ENCODE results near the gene IL36B. TPM values are rescaled to one million over a fixed set of nuclear protein-coding genes. Genes with fewer than 3 reads are reported as not detected.

IL36B gene
- total and polyA plus RNA-seq, 9 of the 15 experiments (the other 6 are each of a cell fraction or from before 2014, with no cell fraction given), result not detected

- FAIRE-seq, result no peak
- CTCF ChIA-PET (ENCODE audit: low intra/inter-chr PET ratio), result no interaction called here
- no peak for ATAC-seq
- no peaks in the 10 kb centered on the region for H4K20me1 ChIP-seq (replicated peaks; ENCODE audit: control insufficient read depth, insufficient read depth, low read length)
- WGBS (ENCODE audit: insufficient coverage, low coverage, missing lambda C conversion rate), result 0% methylated on average over 2 of the region's 2 CpGs
- no peak for DNase-seq (ENCODE audit: extremely low read depth in 1 of 4, low spot score in 3 of 4)
- no peak overlapping the region for H2AFZ ChIP-seq (ENCODE audit: low read depth, low read length)
- in situ Hi-C loops (cut with MboI), result no loop called here
- H3K27me3 ChIP-seq (ENCODE audit: control insufficient read depth in 2 of 2, insufficient read depth in 2 of 2, low read length in 2 of 2), result peaks cover 0 to 22% of the 10 kb centered on the region in 2 experiments; a peak in 3 of 5 replicates
- no peaks in the 10 kb centered on the region for H3K79me2 ChIP-seq (ENCODE audit: control insufficient read depth, insufficient read depth, low read length)
- no peaks in the 10 kb centered on the region for H3K9me3 ChIP-seq (replicated peaks; ENCODE audit: control insufficient read depth, insufficient read depth, low read depth, low read length)
- intact Hi-C loops (cut with micrococcal nuclease), result no loop called here
- no peak overlapping the region for H3K9ac ChIP-seq (ENCODE audit: insufficient read depth in 1 of 2, low read depth in 2 of 2, low read length in 2 of 2)
- TF ChIP-seq ZSCAN29 (IDR thresholded peaks at IDR 0.05) (no peak), ZSCAN32 (CRISPR knock-in tag; IDR thresholded peaks at IDR 0.05) (no peak)
- H3K4me1 ChIP-seq (replicated peaks in 1 of 2; ENCODE audit: control insufficient read depth in 2 of 2, insufficient read depth in 2 of 2, low read length in 2 of 2), result no peaks in the 10 kb centered on the region
- POLR2A ChIA-PET, result no interaction called here
- no peaks in the 10 kb centered on the region for H3K36me3 ChIP-seq (ENCODE audit: control insufficient read depth, insufficient read depth, low read length)
- no peaks in the 10 kb centered on the region for H3K9me1 ChIP-seq (ENCODE audit: control insufficient read depth, insufficient read depth, low read length)
- no peak overlapping the region for H3K27ac ChIP-seq (ENCODE audit: extremely low read depth, low read depth, low read length)
- no peak overlapping the region for H3K4me3 ChIP-seq
- no peak overlapping the region for H3K4me2 ChIP-seq (ENCODE audit: insufficient read depth, low read length)
- no TSS peak for BruUV-seq (replicated peaks)
Measured at GRCh38 chr2:113061241-113061640, 8.6 kb upstream of the IL36B start.

- H4K20me1 ChIP-seq (replicated peaks; ENCODE audit: control insufficient read depth, insufficient read depth, low read length), result no peaks in the 10 kb centered on the region
- POLR2A ChIA-PET, result no interaction called here
- no TSS peak for BruUV-seq (replicated peaks)
- no peak overlapping the region for H3K4me2 ChIP-seq (ENCODE audit: insufficient read depth, low read length)
- no peak for ATAC-seq
- no peaks in the 10 kb centered on the region for H3K36me3 ChIP-seq (ENCODE audit: control insufficient read depth, insufficient read depth, low read length)
- no peaks in the 10 kb centered on the region for H3K79me2 ChIP-seq (ENCODE audit: control insufficient read depth, insufficient read depth, low read length)
- TF ChIP-seq ZSCAN29 (IDR thresholded peaks at IDR 0.05) (no peak), STAT5A (IDR thresholded peaks at IDR 0.05; ENCODE audit: borderline replicate concordance, low read length) (no peak), IRF2 (CRISPR knock-in tag; IDR thresholded peaks at IDR 0.05) (no peak), ZNF592 (IDR thresholded peaks at IDR 0.05) (no peak), GATAD2B (IDR thresholded peaks at IDR 0.05; ENCODE audit: borderline replicate concordance) (no peak), SNRNP70 (optimal IDR thresholded peaks at IDR 0.05; ENCODE audit: low read depth, low read length) (no peak), NR3C1 (CRISPR knock-in tag; IDR thresholded peaks at IDR 0.05) (no peak), ZNF316 (IDR thresholded peaks at IDR 0.05) (no peak), MTA1 (IDR thresholded peaks at IDR 0.05; ENCODE audit: borderline replicate concordance) (no peak), ARNT (IDR thresholded peaks at IDR 0.05) (no peak), NFE2L1 (tag; IDR thresholded peaks at IDR 0.05; ENCODE audit: borderline replicate concordance, low read depth) (no peak), NFXL1 (CRISPR knock-in tag; IDR thresholded peaks at IDR 0.05) (no peak)
- 0% methylated on average over 1 of the region's 1 CpG for WGBS (ENCODE audit: insufficient coverage, low coverage, missing lambda C conversion rate)
- intact Hi-C loops (cut with micrococcal nuclease), result no loop called here
- no peak for DNase-seq (ENCODE audit: extremely low read depth in 1 of 4, low spot score in 3 of 4)
- FAIRE-seq, result no peak
- H3K27ac ChIP-seq (ENCODE audit: extremely low read depth, low read depth, low read length), result no peak overlapping the region
- peaks cover 0 to 22% of the 10 kb centered on the region in 2 experiments; a peak in 3 of 5 replicates for H3K27me3 ChIP-seq (ENCODE audit: control insufficient read depth in 2 of 2, insufficient read depth in 2 of 2, low read length in 2 of 2)
- H3K4me3 ChIP-seq, result no peak overlapping the region
- no peaks in the 10 kb centered on the region for H3K9me3 ChIP-seq (replicated peaks; ENCODE audit: control insufficient read depth, insufficient read depth, low read depth, low read length)
- CTCF ChIA-PET (ENCODE audit: low intra/inter-chr PET ratio), result no interaction called here
- in situ Hi-C loops (cut with MboI), result no loop called here
- H3K4me1 ChIP-seq (replicated peaks in 1 of 2; ENCODE audit: control insufficient read depth in 2 of 2, insufficient read depth in 2 of 2, low read length in 2 of 2), result no peaks in the 10 kb centered on the region
- no peaks in the 10 kb centered on the region for H3K9me1 ChIP-seq (ENCODE audit: control insufficient read depth, insufficient read depth, low read length)
- no peak overlapping the region for H3K9ac ChIP-seq (ENCODE audit: insufficient read depth in 1 of 2, low read depth in 2 of 2, low read length in 2 of 2)
- no peak overlapping the region for H2AFZ ChIP-seq (ENCODE audit: low read depth, low read length)
Measured at GRCh38 chr2:113060796-113061195, 8.1 kb upstream of the IL36B start.
